Loucy (cell line): ENCODE measurements around the gene ADAMTS7.
"Not testable (repeated sequence)": the region's sequence is repeated elsewhere in the genome, so short reads cannot be mapped to it uniquely, and the experiment has no call there.

ENCODE experiments used
- H2AFZ ChIP-seq: fragments of 200-600 bp; sonication (generic); 2 replicates; pipeline ENCODE4 v1.6.0; 2016; ENCODE audit warnings: antibody characterized with exemption, mild to moderate bottlenecking, low read length, moderate library complexity
- H3F3A ChIP-seq: fragments of 200-600 bp; 2 replicates; pipeline ENCODE4 v1.6.0; 2016; ENCODE audit warnings: antibody characterized with exemption, low read depth, mild to moderate bottlenecking
- H3K27me3 ChIP-seq: fragments of 200-600 bp; sonication (generic); 2 replicates; pipeline ENCODE4 v1.6.1; 2014; ENCODE audit warnings: low read length, mild to moderate bottlenecking; ENCODE audit not compliant: insufficient read depth, poor library complexity, severe bottlenecking
- H3K36me3 ChIP-seq: fragments of 200-600 bp; sonication (generic); 2 replicates; pipeline ENCODE4 v1.6.1; 2016; ENCODE audit warnings: low read length; ENCODE audit not compliant: insufficient read depth
- H3K4me1 ChIP-seq: fragments of 200-600 bp; sonication (generic); 2 replicates; pipeline ENCODE4 v1.5.1; 2014; ENCODE audit warnings: low read length, mild to moderate bottlenecking; ENCODE audit not compliant: insufficient read depth, poor library complexity, severe bottlenecking
- H3K4me2 ChIP-seq: fragments of 200-600 bp; sonication (generic); 2 replicates; pipeline ENCODE4 v1.6.0; 2014; ENCODE audit warnings: antibody characterized with exemption, low read length, low read depth, mild to moderate bottlenecking; ENCODE audit not compliant: poor library complexity, severe bottlenecking
- H3K4me3 ChIP-seq: fragments of 200-600 bp; sonication (generic); 2 replicates; pipeline ENCODE4 v1.5.1; 2014; ENCODE audit warnings: low read length, mild to moderate bottlenecking, mixed read lengths; ENCODE audit not compliant: poor library complexity, severe bottlenecking
- H3K79me2 ChIP-seq: fragments of 200-600 bp; sonication (generic); 2 replicates; pipeline ENCODE4 v1.6.1; 2014; ENCODE audit warnings: low read length; ENCODE audit not compliant: insufficient read depth
- H3K9ac ChIP-seq: fragments of 200-600 bp; sonication (generic); 2 replicates; pipeline ENCODE4 v1.6.0; 2014; ENCODE audit warnings: mild to moderate bottlenecking, low read depth, low read length, moderate library complexity; ENCODE audit not compliant: poor library complexity, severe bottlenecking
- H3K9me2 ChIP-seq: fragments of 200-600 bp; sonication (generic); replicated peaks from 2 replicates; pipeline ENCODE4 v1.6.1; 2016; ENCODE audit warnings: low read depth, low read length, mixed read lengths
- H3K9me3 ChIP-seq: fragments of 200-600 bp; sonication (generic); 2 replicates; pipeline ENCODE4 v1.6.1; 2014; ENCODE audit warnings: mild to moderate bottlenecking, antibody characterized with exemption, low read length, low read depth; ENCODE audit not compliant: insufficient read depth
- H4K20me1 ChIP-seq: fragments of 200-600 bp; sonication (generic); 2 replicates; pipeline ENCODE4 v1.6.0; 2014; ENCODE audit warnings: antibody characterized with exemption, low read length, mild to moderate bottlenecking; ENCODE audit not compliant: insufficient read depth, poor library complexity, severe bottlenecking
- CTCF ChIP-seq: fragments of 200-600 bp; sonication (generic); conservative IDR thresholded peaks from 2 replicates; pipeline ENCODE4 v1.5.1; 2014; ENCODE audit warnings: mild to moderate bottlenecking, antibody characterized with exemption, low read length
- EZH2phosphoT487 ChIP-seq: fragments of 200-600 bp; IDR thresholded peaks from 2 replicates; pipeline ENCODE4 v1.6.1; 2018; ENCODE audit warnings: antibody characterized with exemption, mild to moderate bottlenecking, moderate library complexity, borderline replicate concordance

Gene ADAMTS7

GRCh38 chr15:78769473-78770225 lies 41.6 kb downstream of the ADAMTS7 start:
- not testable (repeated sequence) for H3K4me2 ChIP-seq, H3K4me1 ChIP-seq, H3K36me3 ChIP-seq, H3K27me3 ChIP-seq, H3K79me2 ChIP-seq, H4K20me1 ChIP-seq, H3K9ac ChIP-seq, H2AFZ ChIP-seq, H3K4me3 ChIP-seq, H3K9me3 ChIP-seq, H3F3A ChIP-seq, H3K9me2 ChIP-seq

- Histone ChIP-seq H4K20me1 (no peaks in the 10 kb centered on the region), H3F3A (no peaks in the 10 kb centered on the region), H3K36me3 (no peaks in the 10 kb centered on the region), H3K4me3 (no peak overlapping the region), H3K4me1 (no peaks in the 10 kb centered on the region), H3K9ac (no peak overlapping the region), H3K9me3 (no peaks in the 10 kb centered on the region), H2AFZ (no peak overlapping the region), H3K9me2 (no peaks in the 10 kb centered on the region), H3K79me2 (no peaks in the 10 kb centered on the region), H3K4me2 (no peak overlapping the region), H3K27me3 (no peaks in the 10 kb centered on the region)
- TF ChIP-seq EZH2phosphoT487 (no peak), CTCF (no peak)
These were observed 42.5 kb downstream of the ADAMTS7 start for GRCh38 chr15:78768531-78769408.

GRCh38 chr15:78768096-78768495 lies 43.2 kb downstream of the ADAMTS7 start:
- TF ChIP-seq EZH2phosphoT487 = no peak
- no peak for TF ChIP-seq CTCF
- no peaks in the 10 kb centered on the region for H3K27me3 ChIP-seq
- no peaks in the 10 kb centered on the region for H3K9me3 ChIP-seq
- no peak overlapping the region for H3K9ac ChIP-seq
- no peak overlapping the region for H3K4me3 ChIP-seq
- H3K4me1 ChIP-seq = peaks cover 1% of the 10 kb centered on the region
- H4K20me1 ChIP-seq = no peaks in the 10 kb centered on the region
- H2AFZ ChIP-seq = no peak overlapping the region
- H3K79me2 ChIP-seq = no peaks in the 10 kb centered on the region
- H3K36me3 ChIP-seq = no peaks in the 10 kb centered on the region
- H3K9me2 ChIP-seq = no peaks in the 10 kb centered on the region
- no peak overlapping the region for H3K4me2 ChIP-seq
- no peaks in the 10 kb centered on the region for H3F3A ChIP-seq
